SHP77 treated with DMSO at 0.1 percent for 48 hours (cell line): ENCODE results near the gene BMPR2.
"Not testable (repeated sequence)": the region's sequence is repeated elsewhere in the genome, so short reads cannot be mapped to it uniquely, and the experiment has no call there.

Experiments used
- DNase-seq: peaks from one replicate; lab custom pipeline; 2025; lab: John Stamatoyannopoulos, UW

Gene BMPR2

GRCh38 chr2:202382684-202383083 lies 6.6 kb downstream of the BMPR2 start:
- no peak for DNase-seq

DNA sequence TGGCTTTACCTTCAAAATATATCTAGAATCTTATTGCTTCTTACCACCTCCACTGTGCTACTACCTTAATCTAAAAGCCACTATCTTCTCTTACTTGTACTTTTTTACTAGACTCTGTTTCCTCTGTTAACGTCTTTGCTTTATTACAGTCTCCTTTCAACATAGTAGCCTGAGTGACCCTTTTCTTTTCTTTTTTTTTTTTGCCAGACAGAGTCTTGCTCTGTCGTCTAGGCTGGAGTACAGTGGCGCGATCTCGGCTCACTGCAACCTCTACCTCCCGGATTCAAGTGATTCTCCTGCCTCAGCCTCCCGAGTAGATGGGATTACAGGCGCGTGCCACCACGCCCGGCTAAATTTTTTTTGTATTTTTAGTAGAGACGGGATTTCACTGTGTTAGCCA lies 10.4 kb downstream of the BMPR2 start:
- DNase-seq, result not testable (repeated sequence)

GRCh38 chr2:202387608-202388342 lies 11.6 kb downstream of the BMPR2 start:
- no peak for DNase-seq

- no peak for DNase-seq
Measured at GRCh38 chr2:202400941-202401340, 24.8 kb downstream of the BMPR2 start.

DNA sequence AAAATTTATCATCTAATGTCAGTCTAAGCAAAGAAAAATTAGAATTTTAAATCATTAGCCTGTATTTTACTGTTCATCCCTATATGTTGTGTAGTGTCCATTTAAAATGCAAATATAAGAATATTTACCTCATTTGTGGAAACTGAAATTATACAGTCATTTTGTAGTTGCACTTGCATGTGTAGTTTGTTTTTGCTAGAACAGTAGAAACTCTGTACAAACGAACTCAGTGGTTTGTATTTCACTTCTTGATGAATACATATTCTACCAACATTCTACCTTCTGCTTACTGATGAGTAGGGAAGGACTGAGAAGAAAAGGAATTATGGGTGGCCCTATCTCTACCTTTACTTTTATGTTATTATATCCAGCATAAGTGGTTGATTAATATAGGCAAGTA lies 29.7 kb downstream of the BMPR2 start:
- DNase-seq, result no peak

GRCh38 chr2:202406445-202406978 lies 30.4 kb downstream of the BMPR2 start:
- no peak for DNase-seq

GRCh38 chr2:202408546-202409140 lies 32.5 kb downstream of the BMPR2 start:
- DNase-seq, result no peak

DNA sequence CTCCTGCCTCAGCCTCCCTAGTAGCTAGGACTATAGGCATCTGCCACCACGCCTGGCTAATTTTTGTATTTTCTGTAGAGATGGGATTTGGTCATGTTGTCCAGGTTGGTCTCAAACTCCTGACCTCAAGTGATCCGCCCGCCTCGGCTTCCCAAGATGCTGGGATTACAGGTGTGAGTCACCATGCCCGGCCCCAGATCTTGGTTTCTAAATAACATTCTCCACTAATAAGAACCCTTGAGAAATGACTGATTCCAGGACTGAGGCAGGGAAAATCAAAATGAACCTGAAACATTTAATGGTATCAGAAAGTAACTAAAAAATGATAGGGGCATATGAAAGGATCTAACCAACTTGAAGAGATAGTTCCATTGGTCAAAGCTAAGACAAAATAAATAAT lies 34.0 kb downstream of the BMPR2 start:
- DNase-seq, result no peak

DNA sequence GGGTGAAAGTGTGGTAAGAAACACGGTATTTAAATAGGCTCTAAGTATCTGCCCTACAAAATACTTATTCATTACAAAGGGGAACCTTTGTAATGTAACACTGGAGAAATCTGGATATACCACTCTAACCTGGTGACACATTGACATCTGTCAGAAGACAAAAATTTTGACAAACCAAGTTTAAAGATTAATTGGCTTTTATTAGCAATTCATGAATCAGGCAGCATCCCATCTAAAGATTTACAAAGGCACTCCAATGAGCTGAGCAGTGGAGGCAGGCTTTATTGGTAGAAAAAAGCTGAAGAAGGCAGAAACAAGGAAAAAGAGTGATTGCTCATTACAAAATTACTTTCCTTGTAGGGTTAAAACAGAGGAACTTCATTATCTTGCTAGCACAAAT lies 35.0 kb downstream of the BMPR2 start:
- no peak for DNase-seq

DNA sequence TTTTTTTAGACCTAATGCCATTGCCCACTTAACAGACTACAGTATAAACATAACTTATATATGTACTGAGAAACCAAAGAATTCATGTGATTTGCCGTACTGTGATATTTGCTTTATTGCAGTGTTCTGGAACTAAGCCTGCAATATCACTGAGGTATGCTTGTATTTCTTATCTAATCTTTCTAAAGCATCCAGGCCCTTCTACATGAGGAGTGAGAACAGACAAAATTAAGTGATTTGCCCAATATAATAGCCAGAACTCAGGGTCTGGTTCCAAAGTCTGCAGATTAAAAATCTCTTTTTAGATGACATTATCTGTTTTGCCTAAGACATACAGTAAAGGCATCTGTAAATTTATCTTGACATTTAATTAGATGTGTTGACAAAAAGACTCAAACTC lies 41.9 kb downstream of the BMPR2 start:
- no peak for DNase-seq

GRCh38 chr2:202418511-202418910 lies 42.4 kb downstream of the BMPR2 start:
- no peak for DNase-seq

GRCh38 chr2:202423139-202423538 lies 47.0 kb downstream of the BMPR2 start:
- DNase-seq, result no peak

GRCh38 chr2:202425036-202425435 lies 48.9 kb downstream of the BMPR2 start:
- no peak for DNase-seq

DNA sequence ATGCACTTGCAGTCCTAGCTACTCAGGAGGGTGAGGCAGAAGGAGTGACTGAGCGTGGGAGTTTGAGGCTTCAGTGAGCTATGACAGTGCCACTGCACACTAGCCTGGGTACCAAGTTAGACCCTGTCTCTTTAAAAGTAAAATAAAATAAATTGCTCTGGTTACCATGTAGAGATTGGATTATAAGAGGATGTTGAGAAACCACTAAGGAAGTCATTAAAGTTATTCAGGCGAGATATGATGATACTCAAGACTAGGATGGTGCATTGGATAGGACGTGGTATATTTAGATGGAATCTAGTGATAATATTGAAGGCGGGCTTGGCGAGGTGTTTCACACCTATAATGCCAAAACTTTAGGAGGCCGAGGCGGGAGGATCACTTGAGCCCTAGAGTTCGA lies 50.6 kb downstream of the BMPR2 start:
- DNase-seq, result no peak

- DNase-seq, result no peak
Measured at GRCh38 chr2:202429164-202429980, 53.2 kb downstream of the BMPR2 start.

DNA sequence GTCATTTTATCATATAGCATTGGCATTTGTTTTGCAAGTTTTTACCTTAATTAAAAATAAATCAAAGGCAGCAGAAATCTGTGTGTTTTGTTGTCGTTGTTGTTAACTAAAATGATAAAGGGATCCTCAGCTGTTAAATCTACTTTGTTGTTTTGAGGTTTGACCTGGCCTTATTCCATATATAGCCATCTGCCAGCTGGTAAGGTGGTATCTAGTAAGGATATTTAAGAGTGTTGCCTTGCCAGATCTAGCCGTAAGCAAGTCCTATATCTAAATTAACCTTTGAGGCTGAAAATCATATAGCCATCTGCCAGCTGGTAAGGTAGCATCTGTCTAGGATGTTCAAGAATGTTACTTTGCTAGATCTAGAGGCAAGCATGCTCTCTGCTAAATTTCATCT lies 56.6 kb downstream of the BMPR2 start:
- DNase-seq, result no peak

DNA sequence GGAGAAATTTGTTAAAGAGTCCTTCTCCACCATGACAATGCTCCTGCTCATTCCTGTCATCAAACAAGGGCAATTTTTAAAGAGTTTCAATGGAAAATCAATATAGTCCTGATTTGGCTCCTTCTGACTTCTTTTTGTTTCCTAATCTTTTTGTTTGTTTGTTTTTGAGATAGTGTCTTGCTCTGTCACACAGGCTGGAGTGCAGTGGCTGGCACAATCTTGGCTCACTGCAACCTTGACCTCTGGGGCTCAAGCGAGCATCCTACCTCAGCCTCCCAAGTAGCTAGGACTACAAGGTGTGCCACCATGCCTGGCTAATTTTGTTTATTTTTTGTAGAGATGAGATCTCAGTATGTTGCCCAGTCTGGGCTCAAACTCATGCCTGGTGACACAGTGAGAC lies 58.3 kb downstream of the BMPR2 start:
- no peak for DNase-seq

DNA sequence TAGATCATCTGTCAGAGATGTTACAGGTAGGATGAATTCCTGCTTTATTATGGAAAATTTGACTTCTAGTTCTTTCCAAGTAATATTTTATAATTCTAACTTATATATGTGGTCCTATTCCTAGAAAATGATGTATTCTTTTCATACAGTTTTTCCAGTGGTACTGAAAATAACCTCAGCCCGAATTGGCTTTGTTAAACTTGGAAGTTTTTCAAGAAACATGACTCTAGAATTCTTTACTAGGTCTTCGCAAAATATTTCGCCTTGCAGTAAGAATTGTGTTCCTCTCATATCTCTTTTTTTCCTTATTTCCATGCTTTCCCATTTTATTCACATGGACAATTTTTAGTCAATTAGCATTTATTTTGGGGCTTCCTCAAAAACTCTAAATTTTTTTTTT lies 60.5 kb downstream of the BMPR2 start:
- no peak for DNase-seq

- DNase-seq, result not testable (repeated sequence)
Measured at GRCh38 chr2:202440117-202440516, 64.0 kb downstream of the BMPR2 start.

GRCh38 chr2:202442882-202443281 lies 66.8 kb downstream of the BMPR2 start:
- DNase-seq, result no peak

GRCh38 chr2:202444000-202444399 lies 67.9 kb downstream of the BMPR2 start:
- DNase-seq, result no peak

GRCh38 chr2:202449344-202449743 lies 73.2 kb downstream of the BMPR2 start:
- no peak for DNase-seq

GRCh38 chr2:202450785-202451184 lies 74.7 kb downstream of the BMPR2 start:
- no peak for DNase-seq
